NCI-H2171 (cell line): Measurements from ENCODE around the gene POFUT2.
A peak's percentile ranks its signal among the peaks of the same experiment; 100 is the strongest.
"Not testable (repeated sequence)": the region's sequence is repeated elsewhere in the genome, so short reads cannot be mapped to it uniquely, and the experiment has no call there.

Source experiments
- DNase-seq: peaks from one replicate; lab custom pipeline; 2025; lab: John Stamatoyannopoulos, UW

POFUT2 gene

DNA sequence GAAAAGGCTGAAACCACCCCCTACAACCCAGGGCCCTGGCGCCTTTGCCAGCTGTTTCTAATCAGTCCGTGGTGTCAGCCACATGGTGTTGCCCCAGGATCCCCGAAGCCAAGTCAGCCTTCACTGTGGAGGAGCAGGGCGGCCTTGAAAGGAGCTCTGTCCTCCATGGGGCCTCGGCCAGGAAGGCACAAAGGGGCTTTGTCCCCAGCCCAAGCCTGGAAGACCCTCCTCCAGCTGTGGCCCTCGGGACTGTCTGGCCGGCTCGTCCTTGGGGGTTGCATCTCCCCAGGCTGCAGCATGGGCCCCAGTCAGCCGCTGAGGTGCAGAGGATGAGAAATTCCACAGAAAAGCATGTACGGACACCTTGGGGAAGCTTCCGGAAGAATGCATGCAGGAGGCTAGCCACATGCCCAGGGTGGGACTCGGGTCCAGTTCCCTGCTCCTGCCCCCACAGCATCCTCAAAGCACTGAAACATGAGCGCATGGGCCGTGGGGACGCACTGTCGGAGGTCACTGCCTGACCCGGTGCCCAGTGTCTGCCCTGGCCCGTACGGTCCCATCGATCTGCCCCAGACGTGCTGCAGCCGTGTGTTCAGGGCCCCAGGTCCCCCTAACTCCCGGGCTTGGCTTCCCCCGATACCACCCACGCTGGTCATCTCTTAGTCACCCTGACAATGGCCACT is 38.6 kb upstream of the POFUT2 start:
- DNase-seq = no peak

DNA sequence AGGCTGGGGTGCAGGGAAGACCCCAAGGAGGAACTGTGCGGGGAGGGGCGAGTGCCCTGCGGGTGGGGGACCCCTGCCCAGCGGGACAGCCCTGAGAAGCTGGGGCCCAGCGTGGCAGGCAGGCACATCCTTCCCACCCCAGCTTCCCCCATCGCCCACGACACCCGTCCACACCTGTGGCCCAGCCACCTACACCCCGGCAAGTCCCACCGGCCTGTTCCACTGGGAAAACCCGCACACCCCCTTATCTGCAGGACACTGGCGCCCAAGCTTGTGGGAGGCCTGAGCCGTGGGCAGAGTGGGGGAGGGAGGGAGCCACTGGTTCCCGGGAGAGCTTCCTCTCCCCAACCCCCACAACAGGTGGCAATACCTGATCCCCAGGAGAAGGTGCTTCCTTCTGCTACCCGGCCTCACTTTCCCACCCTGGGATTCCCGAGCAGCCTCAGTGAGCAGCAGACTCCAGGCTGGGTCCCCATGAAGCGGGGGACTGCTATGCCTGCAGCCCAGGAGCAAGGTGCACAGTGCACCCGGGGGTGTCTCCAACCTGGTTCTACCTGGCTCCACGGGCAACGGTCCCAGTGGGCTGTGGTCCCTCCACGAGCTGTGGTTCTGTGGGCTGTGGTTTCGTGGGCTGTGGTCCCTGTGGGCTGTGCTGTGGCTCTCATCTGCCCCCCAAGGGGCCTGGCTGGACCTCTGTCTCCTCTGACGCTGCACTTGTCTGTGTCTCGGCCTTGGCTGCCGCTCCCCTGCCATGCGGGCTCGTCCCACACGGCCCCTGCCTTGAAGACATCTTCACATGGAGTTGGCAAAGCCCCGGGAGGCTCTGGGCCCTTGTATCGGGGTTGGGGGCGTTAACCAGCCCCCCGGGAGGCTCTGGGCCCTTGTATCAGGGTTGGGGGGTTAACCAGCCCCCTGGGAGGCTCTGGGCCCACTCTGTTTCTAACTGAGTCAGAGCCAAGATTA is 37.8 kb upstream of the POFUT2 start:
- peak; percentile 16 for DNase-seq

DNA sequence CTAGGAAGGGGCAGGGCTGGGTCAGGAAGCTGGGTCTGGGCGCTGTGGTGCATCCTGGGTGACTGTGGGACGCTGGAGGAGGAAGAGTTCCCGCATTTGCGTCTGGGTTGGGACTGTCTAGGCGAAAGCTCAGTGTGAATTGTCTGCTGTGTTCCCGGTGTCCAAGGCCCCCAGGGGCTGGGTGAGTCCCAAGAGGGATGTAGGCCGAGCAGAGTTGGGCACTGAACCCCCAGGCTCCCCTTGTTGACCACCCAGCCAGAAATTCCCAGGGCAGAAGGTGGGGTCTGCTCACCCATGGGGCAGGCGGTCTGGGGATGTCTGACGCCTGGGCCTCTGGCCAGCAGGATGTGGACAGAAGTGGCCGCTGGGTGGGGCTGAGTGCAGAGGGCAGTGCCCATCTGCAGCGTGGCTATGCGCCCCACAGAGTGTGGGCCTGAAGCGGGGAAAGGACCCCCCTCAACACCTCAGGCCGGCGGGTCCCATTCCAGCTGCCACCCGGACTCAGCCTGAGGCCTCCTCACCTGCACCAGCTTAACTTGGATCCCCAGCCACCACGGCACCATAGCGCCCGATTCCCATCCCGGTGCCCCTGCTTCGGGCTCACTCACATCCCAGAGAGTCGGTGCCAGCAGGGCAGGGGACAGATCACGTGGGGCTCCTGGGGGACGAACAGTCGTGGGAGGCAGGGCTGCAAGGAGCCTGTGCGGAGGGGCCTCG is 37.0 kb upstream of the POFUT2 start:
- DNase-seq = no peak

DNA sequence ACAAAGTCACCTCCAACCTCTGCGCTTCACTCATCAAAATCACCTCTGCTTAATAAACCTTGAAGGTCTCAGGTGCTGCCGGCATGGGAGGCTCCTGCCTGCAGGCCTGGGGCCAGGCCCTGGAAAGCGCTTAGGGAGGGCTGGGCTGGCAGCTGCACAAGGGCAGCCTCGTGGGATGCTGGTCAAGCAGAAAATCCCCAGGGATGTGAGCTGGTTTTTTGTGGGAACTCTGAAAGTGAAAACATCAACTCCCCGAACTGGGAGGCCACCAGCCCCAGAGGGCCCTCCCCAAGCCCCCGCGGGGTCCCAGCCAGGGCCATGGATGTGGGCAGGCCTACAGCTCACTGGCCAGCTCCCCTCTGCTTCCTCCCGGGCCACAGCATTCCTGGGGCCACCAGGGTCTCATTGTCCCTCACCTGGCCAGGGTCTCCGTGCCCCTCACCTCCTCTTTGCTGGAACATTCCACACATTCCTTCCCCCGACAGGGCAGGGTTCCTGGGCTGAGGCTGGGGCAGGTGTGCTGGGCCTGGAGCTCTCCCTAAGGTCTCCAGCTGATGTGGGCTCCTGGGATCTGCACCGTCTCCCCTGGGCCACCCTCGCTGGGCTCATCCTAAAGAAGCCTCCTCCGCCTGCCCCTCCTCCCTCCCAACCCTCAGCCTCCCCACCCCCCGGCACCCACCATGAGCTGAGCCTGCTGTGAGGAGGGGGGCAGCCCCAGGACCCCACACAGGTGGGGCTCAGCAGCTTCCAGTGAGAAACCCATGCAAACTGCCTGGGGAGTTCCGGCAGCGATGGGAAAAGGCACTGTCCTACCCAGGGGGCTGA is 36.0 kb upstream of the POFUT2 start:
- no peak for DNase-seq

DNA sequence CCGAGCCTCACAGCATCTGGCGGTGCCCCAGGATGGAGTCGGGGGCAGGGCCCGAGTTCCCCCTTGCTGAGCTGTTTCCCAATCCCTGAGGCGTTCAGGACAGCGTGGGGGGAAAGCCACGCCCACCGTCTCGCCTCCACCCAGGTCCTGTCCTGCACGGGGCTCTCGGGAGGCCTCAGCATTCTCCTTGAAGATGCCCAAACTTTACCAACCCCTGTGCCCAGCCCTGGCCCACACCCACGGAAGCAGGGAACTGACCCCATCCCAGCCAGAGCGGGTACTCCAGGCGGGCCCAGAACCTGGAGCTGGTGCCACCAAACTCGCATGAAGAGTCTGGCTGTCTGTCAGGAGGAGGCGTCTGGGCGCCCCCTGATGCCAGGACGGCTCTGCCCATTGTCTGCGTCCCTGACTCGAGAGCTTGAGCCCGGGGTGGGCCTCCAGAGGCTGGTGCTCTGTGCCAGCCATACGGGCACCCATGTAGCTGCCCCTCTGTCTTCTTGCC is 35.3 kb upstream of the POFUT2 start:
- no peak for DNase-seq

DNA sequence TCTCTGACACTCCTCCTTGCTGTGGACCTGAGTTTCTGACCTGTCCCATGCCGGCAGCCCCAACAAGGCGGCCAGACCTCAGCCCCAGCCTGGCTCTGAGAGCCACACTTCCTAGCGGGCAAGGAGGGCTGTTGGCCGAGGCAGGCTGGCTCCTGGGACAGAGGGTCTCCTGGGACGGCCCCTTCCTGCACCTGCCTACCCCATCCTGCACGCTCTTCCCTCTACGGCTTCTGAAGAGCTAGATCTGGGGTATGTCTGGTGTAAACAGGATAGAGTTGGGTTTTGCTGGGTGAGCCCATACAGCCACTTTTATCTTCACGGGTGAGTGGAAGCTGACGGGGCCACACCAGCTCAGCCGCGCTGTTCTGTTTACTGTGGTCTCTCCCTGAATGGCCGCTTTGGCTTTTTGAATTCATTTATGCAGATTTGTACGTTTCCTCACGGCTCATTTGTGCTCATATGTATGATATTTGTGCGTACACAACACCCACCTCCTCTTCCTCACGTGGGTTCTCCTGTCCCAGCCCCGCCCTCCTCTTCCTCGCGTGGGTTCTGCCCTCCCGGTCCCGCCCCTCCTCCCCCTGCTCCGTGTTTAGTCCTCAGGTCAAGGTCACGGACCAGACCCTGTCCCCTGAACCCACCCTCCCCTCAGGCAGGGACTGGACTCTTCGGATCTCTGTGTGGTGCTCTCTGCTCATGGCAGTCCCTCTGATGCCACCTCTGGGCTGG is 34.7 kb upstream of the POFUT2 start:
- DNase-seq = no peak

DNA sequence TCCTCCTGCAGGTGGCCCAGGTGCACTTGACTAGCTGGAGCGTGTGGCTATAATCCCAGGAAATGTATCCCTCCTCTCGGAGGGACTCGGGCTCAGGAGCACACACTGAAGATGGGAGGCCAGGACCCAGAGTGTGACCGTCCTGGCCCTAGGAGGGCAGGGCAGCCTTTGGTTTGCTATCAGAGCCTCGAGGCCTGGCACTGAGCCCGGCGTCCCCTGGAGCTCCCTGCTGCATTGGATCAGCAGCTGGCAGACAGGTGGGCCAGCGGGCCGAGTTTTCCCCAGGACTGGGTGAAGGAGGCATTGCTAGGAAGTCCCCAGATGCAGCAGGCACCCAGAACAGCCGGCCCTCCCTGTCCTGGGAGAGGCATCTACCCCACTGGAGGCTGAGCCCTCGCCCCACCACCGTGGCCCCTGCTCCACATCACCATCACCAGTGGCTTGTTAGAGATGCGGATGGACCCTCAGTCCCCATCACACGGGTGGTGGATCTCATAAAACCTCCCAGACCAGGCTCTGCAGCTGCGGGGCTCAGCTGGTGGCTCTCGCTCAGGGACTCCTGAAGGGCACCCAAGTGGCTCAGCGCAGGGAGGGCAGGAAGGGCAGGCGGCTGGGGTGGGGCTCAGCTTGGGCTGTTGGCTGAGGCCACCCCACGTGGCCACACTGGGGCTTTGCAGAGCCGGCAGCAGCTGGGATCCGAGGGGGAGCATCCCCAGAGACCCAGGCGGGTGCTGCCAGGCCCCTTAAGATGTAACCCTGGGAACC is 32.7 kb upstream of the POFUT2 start:
- DNase-seq = peak; percentile 71

DNA sequence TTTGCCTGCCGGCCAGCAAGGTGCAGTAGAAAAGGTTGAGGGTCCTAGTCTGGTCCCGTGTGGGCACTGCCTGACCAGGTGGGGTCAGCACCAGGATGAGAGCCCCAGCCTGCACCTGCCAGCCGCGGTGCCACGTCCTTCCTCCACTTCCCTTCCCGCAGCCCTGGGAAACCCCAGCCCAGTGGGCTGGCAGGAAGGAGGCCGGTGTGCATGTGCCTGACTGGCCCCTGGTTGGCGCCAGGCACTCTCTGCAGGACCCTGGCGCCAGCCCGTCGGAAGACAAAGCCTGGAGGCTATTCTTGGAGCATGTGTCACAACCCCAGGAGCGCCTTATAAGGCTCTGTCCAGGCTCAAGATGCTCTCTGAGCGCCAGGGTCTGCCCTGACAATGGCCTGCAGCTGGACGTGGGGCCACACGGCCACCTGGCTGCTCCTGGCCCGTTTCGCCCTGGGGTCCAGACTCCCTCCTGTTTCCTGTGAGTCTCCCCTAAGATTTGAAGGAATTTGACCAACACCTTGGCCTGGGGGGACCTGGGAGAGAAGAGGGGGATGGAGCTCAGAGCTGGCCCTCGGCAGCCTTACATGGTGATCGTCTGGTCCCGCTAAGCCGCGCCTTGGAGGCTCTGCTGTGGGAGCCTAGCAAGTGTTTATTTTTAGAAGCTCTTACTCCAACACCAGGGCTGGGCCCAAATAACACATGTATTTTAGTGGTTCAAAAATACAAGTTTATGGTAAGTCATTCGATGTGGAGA is 31.9 kb upstream of the POFUT2 start:
- DNase-seq = no peak

DNA sequence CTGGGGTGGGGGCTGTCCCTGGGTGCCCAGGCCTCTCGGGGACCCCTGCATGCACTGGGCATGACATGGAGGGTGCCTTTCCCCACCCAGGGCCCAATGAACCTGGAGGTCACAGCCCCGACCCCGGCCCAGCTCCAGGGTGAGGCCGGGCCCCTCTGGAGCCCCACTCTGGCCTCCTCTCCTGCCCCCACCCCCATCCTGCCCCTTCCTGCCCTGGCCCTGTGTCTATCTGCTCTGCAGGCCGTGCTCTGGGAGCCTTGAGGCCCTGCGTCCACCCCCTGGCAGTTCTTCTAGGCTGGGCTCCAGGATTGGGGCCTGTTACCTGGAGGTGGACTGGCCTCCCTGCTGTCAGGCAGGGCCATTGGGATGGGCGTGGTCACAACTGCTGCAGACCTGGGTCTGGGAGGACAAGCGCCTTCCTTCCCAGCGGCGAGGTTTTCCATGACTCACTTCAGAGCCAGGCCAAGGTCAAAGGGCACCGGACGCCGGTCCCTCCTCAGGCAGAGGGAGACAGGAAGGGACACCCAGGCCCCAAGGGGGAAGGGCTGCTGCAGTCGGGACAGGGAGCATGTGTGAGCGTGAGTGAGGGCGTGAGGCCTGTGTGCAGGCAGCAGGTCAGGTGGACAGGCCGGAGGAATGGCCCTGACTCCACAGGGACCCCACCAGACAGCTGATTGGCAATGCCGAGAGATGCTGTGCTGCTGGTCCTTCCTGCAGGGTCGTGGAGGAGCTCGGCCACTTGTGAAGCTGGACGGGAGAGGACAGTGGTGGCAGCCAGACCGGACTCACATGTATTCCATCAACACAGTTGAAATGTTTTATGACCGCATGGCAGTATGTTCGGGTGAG is 31.1 kb upstream of the POFUT2 start:
- DNase-seq = no peak

- no peak for DNase-seq
Measured at GRCh38 chr21:45318146-45318555, 30.5 kb upstream of the POFUT2 start.

DNA sequence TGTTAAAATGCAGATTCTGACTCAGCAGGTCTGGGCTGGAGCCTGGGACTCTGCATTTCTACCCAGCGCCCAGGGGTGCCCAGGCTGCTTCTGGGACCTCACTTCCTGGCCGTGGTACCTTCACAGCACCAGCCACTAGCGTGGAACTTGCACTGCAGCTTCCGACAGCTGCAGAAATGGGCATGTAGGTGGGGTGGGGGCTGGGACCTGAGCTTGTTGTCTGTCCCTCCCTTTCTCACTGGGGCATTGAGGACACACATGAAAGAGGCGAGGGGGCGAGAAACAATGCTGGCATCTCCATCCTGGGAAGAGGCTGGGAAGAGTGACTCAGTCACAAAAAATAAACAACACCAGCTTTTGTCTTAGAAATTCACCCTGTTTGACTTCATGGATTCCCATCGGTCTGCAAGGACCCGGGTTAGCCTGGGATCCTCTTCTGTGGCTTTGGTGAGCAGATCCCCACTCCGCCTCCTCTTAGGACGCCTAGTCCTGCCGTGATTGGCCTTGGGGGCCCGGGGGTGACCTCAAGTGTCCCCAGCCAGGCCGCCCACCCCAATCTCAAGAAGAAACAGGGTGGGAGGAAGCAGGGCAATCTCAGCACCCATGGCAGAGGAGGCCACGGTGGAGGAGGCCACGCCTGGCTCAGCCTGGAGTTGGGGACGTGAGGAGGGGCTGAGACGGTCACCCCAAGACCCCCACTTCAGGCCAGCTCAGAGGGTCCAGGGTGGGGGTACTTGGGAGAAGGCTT is 29.9 kb upstream of the POFUT2 start:
- no peak for DNase-seq

DNA sequence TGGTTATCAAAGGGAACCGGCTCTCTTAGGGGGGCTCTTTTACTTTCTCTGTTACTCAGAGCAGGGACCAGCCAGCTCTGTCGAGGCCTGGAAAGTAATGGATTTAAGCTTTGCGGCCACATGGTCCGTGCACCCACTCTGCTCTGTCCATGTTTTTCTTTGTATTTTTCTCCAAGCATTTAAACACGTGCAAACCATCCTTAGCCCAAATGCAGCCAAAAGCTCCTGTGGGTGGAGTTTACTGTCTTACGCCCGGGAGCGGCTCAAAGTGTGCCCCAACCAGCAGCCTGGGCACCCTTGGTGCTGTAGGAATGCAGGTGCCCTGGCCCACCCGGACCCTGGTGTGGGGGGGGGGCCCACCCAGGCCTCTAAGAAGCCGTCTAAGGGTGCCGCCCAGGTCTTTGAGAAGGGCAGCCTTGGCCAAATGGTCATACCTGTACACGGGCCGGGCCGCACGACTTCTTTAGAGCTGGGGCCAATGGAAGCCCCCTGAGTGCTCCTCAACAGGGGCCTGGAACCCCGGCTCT is 29.2 kb upstream of the POFUT2 start:
- DNase-seq = no peak

DNA sequence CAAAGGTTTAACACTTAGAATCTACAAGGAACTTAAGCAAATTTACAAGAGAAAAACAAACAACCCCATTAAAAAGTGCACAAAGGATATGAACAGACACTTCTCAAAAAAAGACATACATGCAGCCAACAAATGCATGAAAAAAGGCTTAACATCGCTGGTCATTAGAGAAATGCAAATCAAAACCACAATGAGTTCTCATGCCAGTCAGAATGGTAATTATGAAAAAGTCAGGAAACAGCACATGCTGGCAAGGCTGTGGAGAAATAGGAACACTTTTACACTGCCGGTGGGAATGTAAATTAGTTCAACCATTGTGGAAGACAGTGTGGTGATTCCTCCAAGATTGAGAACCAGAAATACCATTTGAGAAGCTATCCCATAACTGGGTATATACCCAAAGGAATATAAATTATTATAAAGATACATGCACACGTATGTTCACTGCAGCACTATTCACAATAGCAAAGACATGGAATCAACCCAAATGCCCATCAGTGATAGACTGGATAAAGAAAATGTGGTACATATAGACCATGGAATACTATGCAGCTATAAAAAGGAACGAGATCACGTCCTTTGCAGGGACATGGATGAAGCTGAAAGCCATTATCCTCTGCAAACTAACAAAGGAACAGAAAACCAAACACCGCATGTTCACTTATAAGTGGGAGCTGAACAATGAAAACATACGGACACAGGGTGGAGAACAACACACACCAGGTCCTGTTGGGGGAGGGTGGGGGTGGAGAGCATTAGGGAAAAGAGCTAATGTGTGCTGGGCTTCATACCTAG is 28.2 kb upstream of the POFUT2 start:
- DNase-seq = not testable (repeated sequence)

GRCh38 chr21:45313682-45314081 is 26.0 kb upstream of the POFUT2 start:
- no peak for DNase-seq

GRCh38 chr21:45313015-45313414 is 25.3 kb upstream of the POFUT2 start:
- no peak for DNase-seq

DNA sequence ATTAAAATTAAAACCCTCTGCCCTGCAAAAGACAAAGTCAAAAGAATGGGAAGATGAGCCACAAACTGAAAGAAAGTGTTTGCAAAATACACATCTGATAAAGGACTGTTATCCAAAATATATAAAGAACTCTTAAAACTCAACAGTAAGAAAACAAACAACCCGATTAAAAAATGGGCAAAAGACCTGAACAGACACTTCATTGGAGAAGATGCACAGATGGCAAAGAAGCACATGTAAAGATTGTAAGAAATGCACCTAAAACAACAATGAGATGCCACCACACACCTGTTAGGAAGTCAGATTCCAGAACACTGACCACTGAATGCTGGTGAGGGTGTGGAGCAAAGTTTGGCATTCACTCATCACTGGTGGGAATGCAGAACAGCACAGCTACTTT is 24.6 kb upstream of the POFUT2 start:
- no peak for DNase-seq

- no peak for DNase-seq
Measured at GRCh38 chr21:45310459-45310858, 22.8 kb upstream of the POFUT2 start.
